GM19468 (cell line): ENCODE measurements around the gene DDN.

Experiments
- ATAC-seq: cut with Tn5 transposase; IDR thresholded peaks from one replicate; pipeline ENCODE4 v1.9.1; 2021; ENCODE audit warnings: mild to moderate bottlenecking, moderate library complexity, moderate number of reproducible peaks; ENCODE audit not compliant: unreplicated experiment; ENCODE audit errors: extremely low read depth

Gene DDN

DNA sequence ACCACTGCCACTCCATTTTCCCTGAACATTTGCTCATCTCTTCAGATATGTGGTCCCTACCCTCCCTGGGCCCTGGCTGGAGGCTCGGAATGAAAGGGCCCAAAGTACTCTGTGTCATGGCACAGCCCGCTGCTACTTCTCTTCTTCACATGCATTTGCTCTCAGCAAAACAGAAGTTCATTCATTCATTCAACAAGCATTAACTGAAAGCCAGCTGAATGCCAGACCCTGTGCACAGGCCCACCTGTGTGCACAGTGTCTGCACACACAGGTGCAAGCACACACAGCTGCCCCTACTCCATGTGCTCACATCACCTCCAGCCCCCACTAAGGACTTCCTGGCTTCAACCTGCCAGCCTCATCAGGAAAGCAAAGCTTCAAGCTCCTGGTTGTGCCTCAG lies 13.3 kb downstream of the DDN start:
- no peak for ATAC-seq

DNA sequence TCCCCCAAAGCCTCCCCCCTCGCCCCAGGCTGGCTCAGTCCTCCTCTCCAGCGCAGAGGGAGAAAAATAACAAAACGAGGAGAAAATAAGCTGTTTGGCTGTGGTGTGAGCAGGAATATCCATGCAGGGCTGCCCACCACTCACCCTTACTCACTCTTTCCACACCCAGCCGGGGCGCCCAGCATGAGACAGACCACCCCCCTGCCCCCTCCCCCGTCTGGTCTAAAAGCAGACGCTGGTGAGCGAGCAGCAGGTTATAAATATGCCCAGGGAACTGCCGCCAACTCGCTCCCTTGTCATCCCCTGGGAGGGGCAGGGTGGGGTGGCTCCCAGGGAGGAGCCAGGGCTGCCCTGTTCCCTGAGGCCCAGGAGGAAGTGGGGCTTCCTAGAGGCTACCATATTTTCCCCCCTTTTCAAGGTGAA lies 13.7 kb downstream of the DDN start:
- no peak for ATAC-seq

DNA sequence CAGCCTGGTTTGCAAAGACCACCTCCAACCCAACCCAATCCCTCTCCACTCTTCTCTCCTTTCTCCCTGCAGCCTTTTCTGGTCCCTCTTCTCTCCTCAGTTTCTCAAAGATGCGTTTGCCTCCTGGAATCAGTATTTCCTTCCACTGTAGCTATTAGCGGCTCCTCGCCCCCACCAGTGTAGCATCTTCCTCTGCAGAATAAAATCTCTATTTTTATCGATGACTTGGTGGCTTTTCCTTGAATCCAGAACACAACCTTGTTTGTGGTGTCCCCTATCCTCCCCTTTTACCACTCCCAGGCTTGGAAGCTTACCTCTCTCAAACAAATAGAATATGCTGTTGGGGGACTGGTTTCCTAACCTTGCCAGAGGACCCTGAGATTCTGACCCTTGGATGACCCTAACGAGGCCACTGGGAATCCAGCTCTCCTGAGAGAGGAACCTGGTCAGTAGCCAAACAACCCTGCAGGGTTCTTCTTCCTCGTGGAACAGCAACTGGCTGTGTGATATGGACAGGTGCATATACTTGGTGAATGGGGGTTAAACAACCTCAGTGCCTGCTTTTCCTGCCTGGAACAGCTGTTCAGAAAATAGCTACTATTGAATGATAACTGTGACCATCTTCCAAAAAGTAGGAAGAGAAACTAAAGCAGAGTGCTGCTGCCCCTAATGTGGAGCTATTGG lies 16.6 kb downstream of the DDN start:
- ATAC-seq = no peak

DNA sequence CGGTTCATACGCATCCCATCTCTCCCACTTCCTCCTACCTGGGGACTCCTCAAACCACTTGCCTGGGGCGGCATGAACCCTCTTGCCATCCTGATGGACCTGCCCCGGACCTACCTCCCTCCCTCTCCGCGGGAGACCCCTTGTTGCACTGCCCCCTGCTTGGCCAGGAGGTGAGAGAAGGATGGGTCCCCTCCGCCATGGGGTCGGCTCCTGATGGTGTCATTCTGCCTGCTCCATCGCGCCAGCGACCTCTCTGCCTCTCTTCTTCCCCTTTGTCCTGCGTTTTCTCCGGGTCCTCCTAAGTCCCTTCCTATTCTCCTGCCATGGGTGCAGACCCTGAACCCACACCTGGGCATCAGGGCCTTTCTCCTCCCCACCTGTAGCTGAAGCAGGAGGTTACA lies 17.4 kb downstream of the DDN start:
- no peak for ATAC-seq

DNA sequence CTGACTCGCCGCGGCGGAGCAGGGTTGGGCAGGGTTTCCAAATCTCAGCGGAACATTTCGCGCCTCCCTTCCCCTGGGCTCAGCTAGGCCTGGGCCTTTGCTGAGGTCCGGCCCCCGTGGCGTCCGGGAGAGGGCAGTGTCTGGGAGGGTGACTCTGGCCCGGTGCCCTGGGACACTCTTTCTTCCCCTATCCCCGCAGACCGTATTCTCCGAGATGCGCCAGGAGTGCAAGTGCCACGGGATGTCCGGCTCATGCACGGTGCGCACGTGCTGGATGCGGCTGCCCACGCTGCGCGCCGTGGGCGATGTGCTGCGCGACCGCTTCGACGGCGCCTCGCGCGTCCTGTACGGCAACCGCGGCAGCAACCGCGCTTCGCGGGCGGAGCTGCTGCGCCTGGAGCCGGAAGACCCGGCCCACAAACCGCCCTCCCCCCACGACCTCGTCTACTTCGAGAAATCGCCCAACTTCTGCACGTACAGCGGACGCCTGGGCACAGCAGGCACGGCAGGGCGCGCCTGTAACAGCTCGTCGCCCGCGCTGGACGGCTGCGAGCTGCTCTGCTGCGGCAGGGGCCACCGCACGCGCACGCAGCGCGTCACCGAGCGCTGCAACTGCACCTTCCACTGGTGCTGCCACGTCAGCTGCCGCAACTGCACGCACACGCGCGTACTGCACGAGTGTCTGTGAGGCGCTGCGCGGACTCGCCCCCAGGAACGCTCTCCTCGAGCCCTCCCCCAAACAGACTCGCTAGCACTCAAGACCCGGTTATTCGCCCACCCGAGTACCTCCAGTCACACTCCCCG lies 18.0 kb downstream of the DDN start:
- ATAC-seq = no peak

DNA sequence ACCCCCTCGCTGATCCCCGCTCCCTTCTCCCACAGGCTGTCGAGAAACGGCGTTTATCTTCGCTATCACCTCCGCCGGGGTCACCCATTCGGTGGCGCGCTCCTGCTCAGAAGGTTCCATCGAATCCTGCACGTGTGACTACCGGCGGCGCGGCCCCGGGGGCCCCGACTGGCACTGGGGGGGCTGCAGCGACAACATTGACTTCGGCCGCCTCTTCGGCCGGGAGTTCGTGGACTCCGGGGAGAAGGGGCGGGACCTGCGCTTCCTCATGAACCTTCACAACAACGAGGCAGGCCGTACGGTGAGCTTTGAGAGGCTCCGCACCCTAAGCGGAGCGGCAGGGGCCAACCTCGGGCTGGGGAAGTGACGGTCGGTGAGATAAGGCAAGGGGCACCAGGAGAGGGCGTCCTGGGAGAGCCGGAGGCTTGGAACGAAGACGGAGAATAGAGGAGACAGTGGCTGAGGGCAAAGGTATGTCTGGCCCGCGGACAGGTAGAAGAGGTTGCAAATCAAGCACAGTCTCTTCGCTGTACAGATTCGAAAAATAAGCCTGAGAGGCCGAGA lies 18.7 kb downstream of the DDN start:
- ATAC-seq = no peak

DNA sequence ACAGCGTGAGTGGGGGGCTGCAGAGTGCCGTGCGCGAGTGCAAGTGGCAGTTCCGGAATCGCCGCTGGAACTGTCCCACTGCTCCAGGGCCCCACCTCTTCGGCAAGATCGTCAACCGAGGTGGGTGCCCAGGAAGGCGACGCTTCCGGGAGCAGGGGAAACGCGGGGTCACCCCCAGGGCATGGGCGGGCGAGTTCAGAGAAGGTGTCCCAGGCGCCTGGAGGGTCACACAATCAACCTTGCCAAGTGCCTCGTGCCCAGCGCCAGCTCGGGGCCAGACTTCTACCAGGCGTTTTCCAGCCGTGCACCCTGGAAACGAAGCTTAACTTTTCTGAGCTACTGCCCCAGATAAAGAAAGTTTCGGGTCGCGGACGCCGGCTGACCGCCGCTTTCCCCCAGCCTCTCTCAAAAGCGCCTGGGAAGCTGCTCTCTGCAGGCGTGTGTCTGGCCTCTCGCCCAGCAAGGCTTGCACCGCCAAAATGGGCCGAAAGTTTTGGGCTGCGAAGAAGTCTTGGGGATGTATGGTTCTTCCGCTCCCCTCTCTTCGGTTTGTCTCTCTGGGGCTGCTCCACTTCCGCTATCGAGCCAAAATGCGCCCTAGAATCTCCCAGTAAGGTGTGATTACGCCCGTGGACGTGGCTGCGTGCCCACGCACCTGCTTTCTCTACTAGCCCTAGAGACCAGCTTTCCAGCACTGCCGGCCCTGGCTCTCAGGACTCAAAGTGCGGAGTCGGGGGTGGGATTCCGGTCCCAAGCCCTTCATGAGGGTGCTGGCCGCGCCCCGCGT lies 19.4 kb downstream of the DDN start:
- ATAC-seq = no peak

DNA sequence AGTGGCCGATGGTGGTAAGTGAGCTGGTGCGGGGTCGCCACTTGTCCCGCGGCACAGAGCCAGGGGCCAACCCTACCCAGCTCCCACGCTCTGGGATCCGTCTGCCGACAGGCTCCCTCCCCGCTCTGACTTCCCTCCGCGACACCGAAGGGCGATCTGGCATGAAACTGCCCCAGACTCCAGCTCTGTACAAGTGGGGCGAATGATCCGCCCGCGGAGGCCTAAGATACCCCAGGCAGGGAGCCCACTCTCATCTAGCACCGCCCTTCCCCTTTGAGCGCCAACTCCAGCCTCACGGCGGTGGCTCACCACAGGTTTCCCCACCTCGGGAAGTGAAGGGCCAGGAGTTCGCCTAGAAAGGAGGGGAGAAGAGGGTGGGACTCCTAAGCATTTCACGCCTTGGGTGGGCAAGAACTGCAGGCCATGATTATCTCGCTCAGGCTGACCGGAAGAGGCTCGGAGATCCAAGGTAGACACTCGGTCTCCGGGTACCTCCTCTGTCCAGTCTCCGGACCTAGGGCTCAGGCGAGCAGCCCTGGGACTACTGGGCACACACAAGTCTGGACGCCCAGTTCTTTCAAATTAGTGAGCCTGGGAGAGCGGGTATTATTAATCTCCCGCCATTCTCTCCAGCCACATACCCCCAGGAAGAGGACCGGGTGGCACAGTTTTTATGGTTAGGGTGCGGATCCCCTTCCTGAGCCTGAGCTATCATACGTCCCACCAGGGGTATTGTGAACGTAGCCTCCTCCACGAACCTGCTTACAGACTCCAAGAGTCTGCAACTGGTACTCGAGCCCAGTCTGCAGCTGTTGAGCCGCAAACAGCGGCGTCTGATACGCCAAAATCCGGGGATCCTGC lies 20.2 kb downstream of the DDN start:
- ATAC-seq = no peak

DNA sequence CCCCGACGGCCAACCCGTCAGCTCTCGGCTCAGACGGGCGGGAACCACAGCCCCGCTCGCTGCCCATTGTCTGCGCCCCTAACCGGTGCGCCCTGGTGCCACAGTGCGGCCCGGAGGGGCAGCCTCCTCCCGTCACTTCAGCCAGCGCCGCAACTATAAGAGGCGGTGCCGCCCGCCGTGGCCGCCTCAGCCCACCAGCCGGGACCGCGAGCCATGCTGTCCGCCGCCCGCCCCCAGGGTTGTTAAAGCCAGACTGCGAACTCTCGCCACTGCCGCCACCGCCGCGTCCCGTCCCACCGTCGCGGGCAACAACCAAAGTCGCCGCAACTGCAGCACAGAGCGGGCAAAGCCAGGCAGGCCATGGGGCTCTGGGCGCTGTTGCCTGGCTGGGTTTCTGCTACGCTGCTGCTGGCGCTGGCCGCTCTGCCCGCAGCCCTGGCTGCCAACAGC lies 20.9 kb downstream of the DDN start, which contains the start of gene WNT1:
Gene WNT1 (plus strand): TSS at position 32 of the 450 bp plus-strand sequence. CDS start 329 bp downstream, at position 361.
- ATAC-seq = no peak

DNA sequence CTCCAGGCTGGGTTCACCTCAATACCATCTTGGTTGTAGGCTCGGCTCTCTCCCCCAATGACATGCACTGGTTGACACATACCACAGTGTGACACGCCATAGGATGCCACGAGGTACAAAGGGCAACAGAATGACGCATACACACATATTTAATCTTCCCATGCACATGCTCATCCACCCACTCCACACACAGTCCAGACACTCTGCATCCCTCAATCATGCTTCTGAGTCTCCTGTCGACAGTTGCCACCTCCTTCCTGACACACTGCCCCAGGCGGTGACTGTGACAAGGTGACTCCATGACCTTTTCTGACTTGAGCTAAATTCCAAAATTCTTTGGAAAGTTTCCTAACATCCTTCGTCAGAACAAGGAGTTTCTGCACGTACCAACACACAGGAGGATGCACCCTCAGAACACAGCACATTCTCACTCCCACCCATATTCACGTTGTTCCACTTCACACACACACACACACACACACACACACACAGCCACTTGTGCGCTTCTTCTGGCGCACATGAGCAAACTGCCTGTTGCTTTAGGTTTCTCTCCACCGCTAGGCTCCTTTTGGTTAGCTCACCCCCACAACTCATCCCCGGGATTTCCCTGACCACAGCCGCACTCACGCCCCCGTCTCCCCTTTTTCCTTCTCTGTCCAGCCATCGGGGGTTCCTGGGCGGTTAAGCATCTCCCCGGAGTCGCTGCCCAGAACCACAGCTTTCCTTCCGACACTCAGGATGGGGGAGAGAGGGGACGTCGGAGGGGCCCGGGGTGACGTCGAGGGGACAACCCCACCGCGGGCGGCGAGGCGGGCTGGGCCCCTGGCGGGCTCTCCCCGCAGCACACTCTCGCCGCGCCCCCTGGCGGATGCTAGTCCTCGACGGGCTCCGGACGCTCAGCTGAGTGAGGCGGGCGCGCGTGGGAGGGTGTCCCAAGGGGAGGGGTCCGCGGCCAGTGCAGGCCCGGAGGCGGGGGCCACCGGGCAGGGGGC lies 21.6 kb downstream of the DDN start:
- ATAC-seq = no peak

DNA sequence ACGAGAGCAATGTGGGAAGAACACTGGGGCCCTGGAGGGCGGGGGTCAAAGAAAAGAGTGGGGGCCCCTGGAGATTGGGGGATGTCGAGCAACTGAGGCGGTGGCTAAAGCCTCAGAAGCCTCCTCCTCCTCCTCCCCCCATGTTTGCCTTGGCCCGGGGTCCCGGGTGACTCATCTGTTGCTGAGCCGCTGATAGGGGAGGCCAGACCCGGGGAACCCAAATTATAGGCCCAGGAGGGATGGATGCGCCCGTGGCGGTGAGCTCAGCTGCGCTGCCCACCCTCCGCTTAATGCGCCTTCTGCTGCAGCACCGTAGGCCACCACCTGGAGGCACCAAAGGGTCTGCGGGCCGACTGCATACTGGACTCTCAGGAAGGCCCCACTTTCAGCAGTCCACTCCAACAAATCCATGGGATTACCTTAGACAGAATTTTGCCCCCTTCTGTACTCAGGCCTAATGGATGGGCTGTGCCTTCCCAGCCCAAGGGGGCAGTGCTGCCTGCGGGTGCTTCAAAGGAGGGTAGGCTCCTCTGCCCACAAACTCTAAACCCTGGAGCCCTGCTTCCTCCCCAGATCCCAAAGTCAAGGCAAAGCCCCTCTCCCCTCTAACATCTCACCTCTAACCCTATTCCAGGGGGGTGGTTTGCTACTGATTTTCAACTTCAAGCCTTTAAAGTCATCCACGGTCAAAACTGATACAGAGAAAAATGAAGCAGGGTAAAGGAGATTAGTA lies 25.1 kb downstream of the DDN start:
- no peak for ATAC-seq

DNA sequence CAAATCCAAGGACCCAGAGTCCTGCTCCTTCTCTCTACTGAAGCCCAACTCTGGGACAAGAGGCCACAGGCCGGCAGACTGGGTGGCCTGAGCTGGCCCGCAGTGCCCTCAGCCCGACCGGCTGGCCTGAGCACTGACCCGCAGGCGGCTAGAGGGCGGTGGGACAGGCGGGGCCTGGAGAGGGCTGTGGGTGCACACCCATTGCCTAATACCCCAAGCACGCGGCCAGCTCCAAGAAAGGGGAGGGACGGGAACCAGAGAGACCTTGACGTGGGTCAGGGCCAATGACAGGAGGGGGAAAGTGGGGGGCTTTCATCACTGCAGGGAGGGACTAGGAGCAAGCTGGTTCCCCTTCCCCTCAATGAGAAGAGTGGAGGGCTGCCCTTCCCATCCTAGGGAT lies 25.6 kb downstream of the DDN start:
- ATAC-seq = no peak

DNA sequence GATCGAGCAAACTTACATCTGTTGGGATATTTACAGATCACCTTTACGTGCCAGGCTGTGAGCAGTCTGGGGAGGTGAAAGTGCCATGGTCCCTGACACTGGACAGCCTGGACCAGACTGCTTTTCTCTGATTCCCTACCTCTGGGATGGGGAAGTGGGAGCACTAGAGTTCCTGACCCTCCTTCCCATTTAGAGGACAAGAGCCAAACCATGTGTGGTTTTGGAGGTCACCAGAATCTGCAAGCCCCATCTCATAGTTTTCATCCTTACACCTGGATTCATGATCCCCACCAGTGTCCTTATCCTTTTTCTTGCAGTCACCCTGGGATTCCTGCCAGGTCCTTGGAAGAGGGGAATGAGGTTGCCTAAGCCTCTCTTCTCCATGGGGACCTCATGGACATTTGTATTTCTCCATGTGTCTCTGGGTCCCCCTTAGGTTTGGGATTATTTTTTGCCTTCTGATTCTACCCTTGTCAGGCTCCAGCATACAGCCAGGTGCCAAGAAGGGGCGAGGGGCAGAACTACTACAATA lies 26.2 kb downstream of the DDN start:
- no peak for ATAC-seq

DNA sequence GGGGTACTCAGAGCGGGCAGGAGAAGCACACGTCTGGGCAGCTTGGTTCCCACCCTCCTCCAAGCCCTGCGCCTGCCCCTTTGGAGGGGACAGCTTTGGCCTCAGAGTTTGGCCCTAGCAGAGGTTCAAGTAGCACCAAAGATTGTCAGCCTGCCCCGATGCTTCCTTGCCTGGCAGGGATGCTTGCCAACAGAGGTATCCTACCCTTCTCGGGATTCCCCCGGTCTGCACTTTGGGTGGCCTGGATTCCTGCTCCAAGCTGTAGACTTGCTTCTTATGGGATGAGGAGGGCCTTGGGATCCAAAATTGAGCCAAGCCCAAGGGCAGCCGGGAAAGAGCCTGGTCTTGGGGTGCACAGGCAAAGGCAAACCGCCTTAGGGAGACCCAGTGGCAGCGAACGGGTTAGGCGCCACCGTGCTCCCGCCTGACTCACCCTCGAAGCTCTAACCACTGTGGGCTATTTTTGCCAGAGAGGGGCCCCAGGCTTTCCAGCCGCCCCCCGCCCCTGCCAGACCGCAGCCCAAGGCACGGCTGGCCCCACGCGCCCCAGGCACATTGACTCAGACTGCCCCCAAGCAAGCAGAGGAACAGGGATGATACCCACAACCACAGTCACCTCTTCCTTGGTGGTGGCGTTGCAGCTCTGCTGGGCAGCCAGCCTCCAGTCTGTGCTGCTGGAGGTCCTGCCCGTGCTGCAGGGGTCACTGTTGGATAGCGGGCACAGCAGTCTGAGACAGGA lies 26.8 kb downstream of the DDN start:
- ATAC-seq = no peak

DNA sequence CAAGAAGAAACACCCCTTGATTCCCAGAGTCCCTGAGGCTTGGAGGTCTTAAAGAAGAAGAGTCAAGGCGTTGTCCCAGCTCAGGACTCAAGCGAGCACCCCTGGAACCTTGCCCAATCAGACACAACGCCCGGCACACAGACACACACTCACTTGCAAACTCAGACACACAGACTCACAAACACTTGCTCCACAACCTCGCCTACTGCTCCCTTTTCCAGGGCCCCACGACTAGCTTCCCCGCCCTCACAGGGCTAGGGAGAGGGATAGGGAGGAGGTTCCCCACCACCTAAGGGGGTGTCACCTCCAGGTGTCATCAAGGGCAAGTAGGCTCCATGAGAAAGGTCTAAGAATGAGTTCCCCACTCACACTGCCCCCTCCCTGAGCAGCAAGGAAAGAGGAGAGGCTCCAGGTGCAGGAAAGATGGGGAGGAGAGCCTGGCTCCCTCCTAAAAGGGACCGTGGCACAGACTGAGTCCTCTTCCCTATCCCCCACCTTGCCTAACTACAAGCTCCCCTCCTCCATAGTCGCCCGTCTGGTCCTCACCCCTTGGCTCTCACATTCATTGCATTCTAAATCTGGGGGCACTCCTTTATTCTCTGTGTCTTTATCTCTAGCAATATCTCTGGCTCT lies 28.4 kb downstream of the DDN start:
- no peak for ATAC-seq
